Esophagus squamous epithelium (tissue), 4 donors: ENCODE results near the gene PRKCB.

ENCODE experiments used
- POLR2A ChIP-seq, 4 donors: fragments of 450-650 bp; IDR thresholded peaks; one replicate each; pipeline ENCODE4 v1.6.1; 2017; ENCODE audit warnings: antibody characterized with exemption in 4 of 4, mild to moderate bottlenecking in 4 of 4, moderate library complexity in 3 of 4
- TF ChIP-seq, protein P1 (sequence below), 6 experiments: fragments of 450-650 bp in 4 of 6; fragments of 200-600 bp in 2 of 6; sonication (generic) in 2 of 6; IDR thresholded peaks; one replicate each; pipeline ENCODE4 v1.5.1; 2016 to 2019; ENCODE audit warnings: antibody characterized with exemption in 6 of 6, mild to moderate bottlenecking in 4 of 6, moderate library complexity in 4 of 6

DNA sequence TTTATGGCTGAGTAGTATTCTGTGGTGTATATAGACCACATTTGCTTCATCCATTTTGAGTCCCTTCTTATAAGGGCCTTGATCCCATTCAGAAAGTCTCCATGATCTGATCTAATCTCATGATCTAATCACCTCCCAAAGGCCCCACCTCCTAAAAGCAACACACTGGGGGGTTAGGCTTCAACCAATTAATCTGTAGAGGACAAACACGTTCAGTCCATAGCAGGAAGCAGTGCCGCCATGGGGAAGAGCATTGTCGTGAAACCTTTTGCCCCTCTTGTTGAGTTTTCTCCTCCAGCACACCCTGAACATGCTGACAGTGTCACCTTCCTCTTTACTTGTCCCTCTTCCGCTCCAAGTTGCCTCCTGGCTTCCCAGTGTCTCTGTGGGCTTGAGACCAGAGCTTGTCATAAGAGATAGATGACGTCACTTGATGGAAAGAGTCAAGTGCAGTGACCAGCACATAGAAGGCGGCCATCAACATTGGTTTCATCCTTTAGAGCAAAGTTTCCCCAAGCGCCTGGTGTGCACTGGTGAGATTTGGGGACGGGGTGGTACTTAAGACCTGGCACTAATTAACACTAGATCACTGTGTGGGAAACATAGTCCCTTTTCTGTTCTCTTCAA, 74.1 kb downstream of the PRKCB start:
- TF ChIP-seq, protein P1, sequence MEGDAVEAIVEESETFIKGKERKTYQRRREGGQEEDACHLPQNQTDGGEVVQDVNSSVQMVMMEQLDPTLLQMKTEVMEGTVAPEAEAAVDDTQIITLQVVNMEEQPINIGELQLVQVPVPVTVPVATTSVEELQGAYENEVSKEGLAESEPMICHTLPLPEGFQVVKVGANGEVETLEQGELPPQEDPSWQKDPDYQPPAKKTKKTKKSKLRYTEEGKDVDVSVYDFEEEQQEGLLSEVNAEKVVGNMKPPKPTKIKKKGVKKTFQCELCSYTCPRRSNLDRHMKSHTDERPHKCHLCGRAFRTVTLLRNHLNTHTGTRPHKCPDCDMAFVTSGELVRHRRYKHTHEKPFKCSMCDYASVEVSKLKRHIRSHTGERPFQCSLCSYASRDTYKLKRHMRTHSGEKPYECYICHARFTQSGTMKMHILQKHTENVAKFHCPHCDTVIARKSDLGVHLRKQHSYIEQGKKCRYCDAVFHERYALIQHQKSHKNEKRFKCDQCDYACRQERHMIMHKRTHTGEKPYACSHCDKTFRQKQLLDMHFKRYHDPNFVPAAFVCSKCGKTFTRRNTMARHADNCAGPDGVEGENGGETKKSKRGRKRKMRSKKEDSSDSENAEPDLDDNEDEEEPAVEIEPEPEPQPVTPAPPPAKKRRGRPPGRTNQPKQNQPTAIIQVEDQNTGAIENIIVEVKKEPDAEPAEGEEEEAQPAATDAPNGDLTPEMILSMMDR (IDR thresholded peaks at IDR 0.05) = no peak
- TF ChIP-seq POLR2A (IDR thresholded peaks at IDR 0.05) = no peak
